Stimulated activated CD4-positive, alpha-beta T cell treated with anti-CD3 and anti-CD28 coated beads, Interleukin-1b, Interleukin-23, amount 100 ng/mL, for 48 hours (primary cell): Measurements from ENCODE around the gene NFKBIA.
"Not testable (repeated sequence)": the region's sequence is repeated elsewhere in the genome, so short reads cannot be mapped to it uniquely, and the experiment has no call there.

Experiments used
- DNase-seq: peaks from one replicate; pipeline ENCODE4 v3.0.0-alpha.2; 2020

Gene NFKBIA

DNA sequence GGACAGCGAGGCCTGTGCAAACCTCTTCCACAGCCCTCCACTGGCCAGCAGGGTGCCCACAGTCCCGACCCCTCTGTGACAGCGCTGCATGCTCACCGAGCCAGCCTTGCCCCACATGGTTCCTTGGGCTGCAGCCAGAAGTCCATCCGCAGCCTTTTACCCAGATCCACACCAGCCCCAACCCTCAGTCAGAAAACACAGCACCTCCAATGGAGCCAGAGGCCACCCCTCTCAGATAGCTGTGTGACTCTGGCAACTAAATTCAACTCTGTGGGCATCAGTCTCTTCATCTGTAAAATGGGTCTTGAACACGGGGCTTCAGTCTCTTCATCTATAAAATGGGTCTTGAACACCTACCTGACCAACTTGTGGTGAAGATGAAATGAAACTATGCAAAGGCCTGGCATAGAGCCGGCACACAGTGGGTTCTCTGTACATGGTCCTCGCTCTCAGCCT is 38.0 kb downstream of the NFKBIA start:
- no peak for DNase-seq

- DNase-seq: peak; percentile 68
These were observed 38.5 kb downstream of the NFKBIA start for GRCh38 chr14:35366056-35366451.

DNA sequence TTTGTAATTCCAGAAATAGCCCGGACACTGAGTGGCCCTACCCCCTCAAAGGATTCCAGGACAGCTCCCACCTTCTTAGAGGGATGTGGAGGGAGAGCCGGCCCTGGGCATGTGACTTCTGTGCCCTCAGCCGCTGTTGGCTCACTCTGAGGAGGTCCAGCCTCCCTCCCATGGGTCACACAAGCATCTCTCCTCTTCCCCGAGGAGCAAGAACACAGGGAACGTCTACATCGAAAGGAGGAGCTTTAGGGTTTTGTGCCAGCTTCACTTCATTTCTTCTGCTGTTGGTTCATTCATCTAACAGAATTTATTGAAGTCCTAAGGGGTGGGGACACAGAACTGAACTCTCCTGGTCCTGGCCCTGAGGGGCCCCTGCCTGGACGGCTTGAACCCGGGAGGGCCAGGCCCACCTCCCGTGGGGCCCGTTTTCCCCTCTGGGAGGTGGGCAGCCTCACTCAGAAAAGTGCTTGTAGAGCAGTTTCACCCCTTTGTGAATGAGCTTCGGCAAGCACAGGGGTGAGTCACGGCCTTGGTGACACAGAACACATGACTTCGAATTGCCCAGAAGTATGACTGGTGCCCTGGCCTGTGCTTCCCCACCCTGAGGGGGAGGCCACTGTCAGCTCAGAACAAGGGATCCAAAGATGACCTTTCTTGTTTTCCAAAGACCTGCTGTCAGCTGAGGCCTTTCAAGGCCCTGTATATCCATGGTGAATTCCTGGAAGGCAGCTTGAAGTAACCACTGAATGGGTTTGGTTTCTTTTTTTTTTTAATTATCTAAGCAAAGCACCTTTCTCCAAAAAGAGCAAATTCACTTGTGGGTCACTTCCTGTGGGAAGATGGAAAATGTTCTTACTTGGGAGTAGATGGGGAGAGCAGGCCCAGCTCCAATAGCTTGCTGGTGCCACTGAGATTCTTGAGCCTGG is 39.2 kb downstream of the NFKBIA start:
- peak; percentile 92 for DNase-seq

GRCh38 chr14:35362911-35363374 is 41.6 kb downstream of the NFKBIA start:
- DNase-seq: no peak

DNA sequence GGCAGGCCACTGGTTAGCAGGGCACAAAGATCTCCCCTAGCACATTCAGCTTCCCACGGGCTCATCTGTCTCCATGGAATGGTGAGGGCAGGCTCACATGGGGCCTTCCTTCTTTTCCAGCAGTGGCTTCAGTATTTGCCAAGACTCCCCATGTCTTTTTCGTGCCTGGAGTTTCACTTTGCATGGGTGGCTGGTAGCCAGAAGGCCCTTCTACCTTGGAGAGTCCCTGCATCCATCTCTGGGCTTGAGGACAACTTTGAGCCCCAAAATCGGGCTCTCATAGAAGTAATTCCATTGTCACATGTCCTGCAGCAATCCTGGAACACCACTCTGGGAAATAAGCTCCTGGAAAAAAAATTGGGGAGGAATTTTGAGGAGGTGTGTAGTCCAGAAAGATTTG is 42.1 kb downstream of the NFKBIA start:
- DNase-seq: no peak

DNA sequence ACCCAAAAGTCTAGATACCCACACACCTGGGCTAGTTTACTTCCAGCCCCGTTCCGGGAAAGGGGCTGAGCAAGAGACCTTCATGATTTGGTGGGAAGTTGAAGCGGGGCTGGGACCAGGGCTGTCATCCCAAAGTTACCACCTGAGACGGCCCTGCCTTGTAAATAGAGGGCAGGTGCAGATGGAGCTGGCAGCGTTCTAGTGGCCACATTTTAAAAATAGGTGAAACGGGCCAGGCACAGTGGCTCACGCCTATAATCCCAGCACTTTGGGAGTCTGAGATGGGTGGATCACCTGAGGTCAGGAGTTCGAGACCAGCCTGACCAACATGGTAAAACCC is 43.4 kb downstream of the NFKBIA start:
- no peak for DNase-seq

DNA sequence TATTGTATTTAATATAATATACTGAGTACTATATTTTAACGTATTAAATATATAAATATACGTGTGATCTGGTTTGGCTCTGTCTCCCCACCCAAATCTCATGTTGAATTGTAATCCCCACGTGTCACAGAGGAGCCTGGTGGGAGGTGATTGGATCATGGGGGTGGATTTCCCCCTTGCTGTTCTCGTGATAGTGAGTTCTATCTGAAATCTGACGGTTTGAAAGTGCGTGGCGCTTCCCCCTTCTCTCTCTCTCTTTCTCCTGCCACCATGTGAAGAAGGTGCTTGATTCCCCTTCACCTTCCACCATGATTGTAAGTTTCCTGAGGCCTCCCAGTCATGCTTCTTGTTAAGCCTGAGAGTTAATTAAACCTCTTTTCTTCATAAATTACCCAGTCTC is 44.9 kb downstream of the NFKBIA start:
- DNase-seq: not testable (repeated sequence)

DNA sequence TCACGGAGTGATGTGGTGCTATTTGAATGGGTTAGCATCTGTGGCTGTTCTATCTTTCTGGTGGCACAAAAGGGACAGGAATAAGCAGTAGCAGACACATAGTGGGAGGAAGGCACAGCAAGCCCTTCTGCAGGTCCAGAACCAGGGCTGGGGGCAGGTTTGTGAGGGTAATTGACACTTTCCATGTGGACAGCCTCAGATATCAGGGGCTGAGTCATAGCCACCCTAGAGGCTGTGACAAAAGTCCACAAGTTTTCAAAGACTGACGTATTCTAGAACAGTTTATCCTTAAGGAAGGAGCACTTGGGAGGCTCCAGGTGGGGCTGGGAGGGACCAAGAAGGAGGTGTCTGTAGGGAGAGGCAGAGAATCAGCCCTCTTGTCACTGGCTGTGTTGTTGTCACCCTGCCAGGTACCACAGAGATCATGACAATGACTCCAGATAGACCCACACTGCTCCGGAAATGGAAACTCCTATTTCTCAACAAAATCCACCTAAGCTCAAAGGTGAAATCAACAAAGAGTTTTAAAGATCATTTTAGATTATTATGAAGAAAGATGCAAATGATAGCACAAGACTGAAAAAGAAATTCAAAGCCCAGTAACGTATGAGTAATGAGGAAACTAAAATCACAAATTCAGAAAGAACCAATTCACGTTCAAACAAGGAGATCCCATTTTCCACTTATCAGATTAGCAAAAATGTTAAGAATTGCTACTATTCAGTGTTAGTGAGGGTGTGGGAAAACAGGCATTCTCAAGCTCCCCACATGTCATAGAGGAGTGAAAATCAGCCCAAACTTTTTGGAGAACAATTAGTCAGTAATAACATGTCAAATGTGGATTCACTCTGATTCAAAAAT is 48.3 kb downstream of the NFKBIA start:
- peak; percentile 71 for DNase-seq

DNA sequence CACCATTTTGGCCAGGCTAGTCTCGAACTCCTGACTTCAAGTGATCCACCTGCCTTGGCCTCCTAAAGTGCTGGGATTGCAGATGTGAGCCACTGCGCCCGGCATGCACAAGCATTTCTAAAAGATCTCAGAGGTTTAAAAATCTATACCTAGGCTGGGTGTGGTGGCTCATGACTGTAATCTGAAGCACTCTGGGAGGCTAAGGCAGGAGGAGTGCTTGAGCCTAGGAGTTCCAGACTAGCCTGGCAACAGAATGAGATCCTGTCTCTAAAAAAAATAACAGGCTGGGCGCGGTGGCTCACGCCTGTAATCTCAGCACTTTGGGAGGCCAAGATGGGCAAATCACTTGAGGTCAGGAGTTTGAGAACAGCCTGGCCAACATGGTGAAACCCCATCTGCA is 49.3 kb downstream of the NFKBIA start:
- not testable (repeated sequence) for DNase-seq

- DNase-seq: no peak
These were observed 51.0 kb downstream of the NFKBIA start for GRCh38 chr14:35353409-35354172.

- DNase-seq: no peak
These were observed 52.0 kb downstream of the NFKBIA start for GRCh38 chr14:35352274-35353233.

DNA sequence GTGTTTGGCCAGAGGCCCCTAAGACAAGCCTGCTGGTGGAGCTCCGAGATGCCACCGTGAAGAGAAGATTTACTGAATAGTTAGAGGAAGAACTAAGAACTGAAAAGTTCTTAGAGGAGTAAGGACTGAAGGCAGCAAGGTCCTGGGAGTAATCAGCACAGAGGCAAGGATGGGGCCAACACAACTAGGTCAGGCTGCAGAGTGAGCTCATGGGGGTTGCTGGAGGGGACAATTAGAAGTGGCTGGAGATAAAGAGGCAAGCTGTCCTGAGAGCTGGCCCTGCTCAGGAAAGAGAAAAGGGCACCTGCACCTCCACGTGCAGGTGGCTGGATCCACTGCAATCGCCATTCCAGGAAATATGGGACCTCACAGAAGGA is 52.7 kb downstream of the NFKBIA start:
- DNase-seq: no peak
